Erythroblast (primary cell): ENCODE data around the gene FASTK.
"Not testable (repeated sequence)": the region's sequence is repeated elsewhere in the genome, so short reads cannot be mapped to it uniquely, and the experiment has no call there.

Source experiments
- GATA1 ChIP-seq: IDR thresholded peaks from 2 replicates; pipeline ENCODE4 v1.6.1; 2011; ENCODE audit warnings: low read depth, mild to moderate bottlenecking, control low read depth, low read length, moderate library complexity
- POLR2A ChIP-seq: IDR thresholded peaks from 2 replicates; pipeline ENCODE4 v1.6.1; 2011; ENCODE audit warnings: mild to moderate bottlenecking, low read length

GRCh38 chr7:151043449-151043848 is 37.2 kb downstream of the FASTK start:
- TF ChIP-seq POLR2A, GATA1: not testable (repeated sequence)
